ENCODE data around the gene PTTG2.

DNA sequence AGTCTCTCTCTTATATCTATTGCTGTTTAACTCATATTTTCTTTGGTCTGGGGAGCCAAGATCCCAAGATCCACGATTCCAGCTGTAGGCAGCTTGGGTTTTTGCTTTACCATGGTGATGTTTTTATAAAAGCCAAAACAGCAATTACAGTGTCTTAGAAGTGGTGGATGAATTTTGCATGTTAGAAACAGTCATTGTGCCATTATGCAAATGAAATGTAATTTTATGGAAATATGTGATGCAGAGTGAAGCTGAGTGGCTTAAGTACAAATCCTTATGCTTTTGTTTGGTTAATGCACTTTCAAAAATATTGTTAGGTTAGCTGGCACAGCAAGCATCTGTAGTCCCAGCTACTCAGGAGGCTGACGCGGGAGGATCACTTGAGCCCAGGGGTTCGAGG, 32.8 kb upstream of the PTTG2 start:
- TF ChIP-seq POLR2A (IDR thresholded peaks at IDR 0.05; ENCODE audit: low read depth, low read length) (no peak), POLR2AphosphoS5 (IDR thresholded peaks at IDR 0.05; ENCODE audit: low read depth, low read length) (no peak), TAF1 (IDR thresholded peaks at IDR 0.05; ENCODE audit: borderline replicate concordance, low read depth, low read length) (no peak)

All from GM12892 (cell line).